HepG2 (cell line): ENCODE data around the gene TCFL5. TPM values are rescaled to one million over a fixed set of nuclear protein-coding genes. Genes with fewer than 3 reads are reported as not detected.
A peak's percentile ranks its signal among the peaks of the same experiment; 100 is the strongest.

Experiments
- ARNT2 ChIP-seq: sonication (generic); formaldehyde crosslinking; IDR thresholded peaks from 2 replicates; pipeline ENCODE4 v1.8.0; 2022; ENCODE audit warnings: mild to moderate bottlenecking, low read depth, missing genetic modification reagents, moderate library complexity
- KAT8 ChIP-seq: IDR thresholded peaks from 2 replicates; pipeline ENCODE4 v1.6.1; 2016; ENCODE audit warnings: missing genetic modification reagents, missing compliant biosample characterization
- MNT ChIP-seq: fragments of 450-650 bp; IDR thresholded peaks from 2 replicates; pipeline ENCODE4 v1.6.1; 2016
- PPARG ChIP-seq: conservative IDR thresholded peaks from 2 replicates; pipeline ENCODE4 v1.6.1; 2016; ENCODE audit warnings: missing biosample characterization, missing genetic modification reagents
- SIX4 ChIP-seq: sonication (generic); formaldehyde crosslinking; IDR thresholded peaks from 2 replicates; pipeline ENCODE4 v1.4.0; 2020; ENCODE audit warnings: missing genetic modification reagents
- SMARCC2 ChIP-seq: fragments of 450-650 bp; IDR thresholded peaks from 2 replicates; pipeline ENCODE4 v1.6.1; 2017; ENCODE audit warnings: antibody characterized with exemption, mild to moderate bottlenecking
- TARDBP ChIP-seq: sonication (generic); formaldehyde crosslinking; IDR thresholded peaks from 2 replicates; pipeline ENCODE4 v1.8.0; 2022; ENCODE audit warnings: mild to moderate bottlenecking, missing genetic modification reagents
- TCF7 ChIP-seq: sonication (generic); IDR thresholded peaks from 2 replicates; pipeline ENCODE4 v1.6.1; 2016; ENCODE audit warnings: antibody characterized with exemption, low read depth
- THYN1 ChIP-seq: sonication (generic); formaldehyde crosslinking; IDR thresholded peaks from 2 replicates; pipeline ENCODE4 v1.8.1; 2023; ENCODE audit warnings: low read depth, mild to moderate bottlenecking, moderate library complexity, missing genetic modification reagents, borderline replicate concordance
- ZC3H4 ChIP-seq: sonication (generic); formaldehyde crosslinking; IDR thresholded peaks from 2 replicates; pipeline ENCODE4 v1.4.0; 2020; ENCODE audit warnings: missing genetic modification reagents, borderline replicate concordance
- ZMYM3 ChIP-seq: sonication (generic); formaldehyde crosslinking; IDR thresholded peaks from 2 replicates; pipeline ENCODE4 v1.5.1; 2020; ENCODE audit warnings: mild to moderate bottlenecking, missing genetic modification reagents
- ZNF224 ChIP-seq: sonication (generic); formaldehyde crosslinking; IDR thresholded peaks from 2 replicates; pipeline ENCODE4 v1.5.0; 2020; ENCODE audit warnings: mild to moderate bottlenecking, missing genetic modification reagents
- ZNF260 ChIP-seq: sonication (generic); formaldehyde crosslinking; IDR thresholded peaks from 2 replicates; pipeline ENCODE4 v1.4.0; 2020; ENCODE audit warnings: missing genetic modification reagents, low read depth, mild to moderate bottlenecking, borderline replicate concordance
- ZNF446 ChIP-seq: sonication (generic); formaldehyde crosslinking; IDR thresholded peaks from 2 replicates; pipeline ENCODE4 v1.5.0; 2020; ENCODE audit warnings: mild to moderate bottlenecking, missing genetic modification reagents
- ZNF543 ChIP-seq: sonication (generic); formaldehyde crosslinking; IDR thresholded peaks from 2 replicates; pipeline ENCODE4 v1.4.0; 2020; ENCODE audit warnings: mild to moderate bottlenecking, missing genetic modification reagents
- ZNF713 ChIP-seq: sonication (generic); formaldehyde crosslinking; IDR thresholded peaks from 2 replicates; pipeline ENCODE4 v1.4.0; 2020; ENCODE audit warnings: mild to moderate bottlenecking, missing genetic modification reagents
- ZNF891 ChIP-seq: sonication (generic); formaldehyde crosslinking; IDR thresholded peaks from 2 replicates; pipeline ENCODE4 v1.5.0; 2020; ENCODE audit warnings: mild to moderate bottlenecking, missing genetic modification reagents
- polyA plus RNA-seq, 8 experiments: library from polyadenylated mRNA; depleted of rRNA in 3 of 8; stranded (reverse) in 7 of 8; unstranded in 1 of 8; fragments of >200 nt; fragmentation: Illumina TruSeq in 4 of 8; extraction: Trizol in 4 of 8; gene quantifications; 2 replicates each; pipeline versions ENCODE4 v1.2.1 to v1.2.3, GENCODE V29; 2011 to 2016; ENCODE audit warnings: low read depth in 4 of 8, missing spikeins in 1 of 8, mixed read lengths in 1 of 8; ENCODE audit not compliant: insufficient read depth in 1 of 8
- total RNA-seq, 5 experiments: library from RNA; depleted of rRNA; stranded (reverse); fragments of >200 nt; fragmentation: Illumina TruSeq; extraction: Trizol; gene quantifications; 2 replicates each; pipeline ENCODE4 v1.2.3, GENCODE V29; 2016; ENCODE audit warnings: low read depth in 1 of 5
- TF ChIP-seq, protein P1 (sequence below): IDR thresholded peaks from 2 replicates; pipeline ENCODE4 v1.6.1; 2016; ENCODE audit warnings: mild to moderate bottlenecking
- TF ChIP-seq, protein P2 (sequence below): sonication (generic); formaldehyde crosslinking; conservative IDR thresholded peaks from 2 replicates; pipeline ENCODE4 v1.8.1; 2023; ENCODE audit warnings: missing genetic modification reagents
- TF ChIP-seq, protein P3 (sequence below): sonication (generic); formaldehyde crosslinking; IDR thresholded peaks from 2 replicates; pipeline ENCODE4 v1.5.1; 2020; ENCODE audit warnings: mild to moderate bottlenecking, missing genetic modification reagents, moderate library complexity
- TF ChIP-seq, protein P4 (sequence below): sonication (generic); formaldehyde crosslinking; IDR thresholded peaks from 2 replicates; pipeline ENCODE4 v1.9.0; 2021; ENCODE audit warnings: missing genetic modification reagents, borderline replicate concordance

The TCFL5 gene
- total and polyA plus RNA-seq, 2 of the 13 experiments (the other 11 are each of a cell fraction or from before 2014, with no cell fraction given) = 14.8 to 20.0 TPM

GRCh38 chr20:62872184-62872847, 10.7 kb upstream of the TCFL5 start (continued):
- TF ChIP-seq MNT (no peak), TARDBP (no peak), ZNF713 (CRISPR knock-in tag) (no peak), ZNF224 (no peak; the same call in 1 of the 2 replicates), ZNF891 (CRISPR knock-in tag) (no peak), THYN1 (CRISPR knock-in tag) (no peak), ZMYM3 (CRISPR knock-in tag) (peak; percentile 50; the same call in 1 of the 2 replicates), ARNT2 (CRISPR knock-in tag) (no peak), ZNF260 (CRISPR knock-in tag) (no peak), SIX4 (CRISPR knock-in tag) (no peak), SMARCC2 (no peak), ZNF543 (CRISPR knock-in tag) (0 out of 2 replicates have a peak, but pooled peaks have one; percentile 27), ZNF446 (CRISPR knock-in tag) (no peak), KAT8 (CRISPR knock-in tag) (peak; percentile 20; the same call in 1 of the 2 replicates), PPARG (CRISPR knock-in tag) (no peak), ZC3H4 (CRISPR knock-in tag) (no peak), TCF7 (no peak)
- TF ChIP-seq, protein P1, sequence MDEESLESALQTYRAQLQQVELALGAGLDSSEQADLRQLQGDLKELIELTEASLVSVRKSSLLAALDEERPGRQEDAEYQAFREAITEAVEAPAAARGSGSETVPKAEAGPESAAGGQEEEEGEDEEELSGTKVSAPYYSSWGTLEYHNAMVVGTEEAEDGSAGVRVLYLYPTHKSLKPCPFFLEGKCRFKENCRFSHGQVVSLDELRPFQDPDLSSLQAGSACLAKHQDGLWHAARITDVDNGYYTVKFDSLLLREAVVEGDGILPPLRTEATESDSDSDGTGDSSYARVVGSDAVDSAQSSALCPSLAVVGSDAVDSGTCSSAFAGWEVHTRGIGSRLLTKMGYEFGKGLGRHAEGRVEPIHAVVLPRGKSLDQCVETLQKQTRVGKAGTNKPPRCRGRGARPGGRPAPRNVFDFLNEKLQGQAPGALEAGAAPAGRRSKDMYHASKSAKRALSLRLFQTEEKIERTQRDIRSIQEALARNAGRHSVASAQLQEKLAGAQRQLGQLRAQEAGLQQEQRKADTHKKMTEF (CRISPR knock-in tag) = peak; percentile 48
- TF ChIP-seq, protein P2, sequence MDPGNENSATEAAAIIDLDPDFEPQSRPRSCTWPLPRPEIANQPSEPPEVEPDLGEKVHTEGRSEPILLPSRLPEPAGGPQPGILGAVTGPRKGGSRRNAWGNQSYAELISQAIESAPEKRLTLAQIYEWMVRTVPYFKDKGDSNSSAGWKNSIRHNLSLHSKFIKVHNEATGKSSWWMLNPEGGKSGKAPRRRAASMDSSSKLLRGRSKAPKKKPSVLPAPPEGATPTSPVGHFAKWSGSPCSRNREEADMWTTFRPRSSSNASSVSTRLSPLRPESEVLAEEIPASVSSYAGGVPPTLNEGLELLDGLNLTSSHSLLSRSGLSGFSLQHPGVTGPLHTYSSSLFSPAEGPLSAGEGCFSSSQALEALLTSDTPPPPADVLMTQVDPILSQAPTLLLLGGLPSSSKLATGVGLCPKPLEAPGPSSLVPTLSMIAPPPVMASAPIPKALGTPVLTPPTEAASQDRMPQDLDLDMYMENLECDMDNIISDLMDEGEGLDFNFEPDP = no peak
- TF ChIP-seq, protein P3, sequence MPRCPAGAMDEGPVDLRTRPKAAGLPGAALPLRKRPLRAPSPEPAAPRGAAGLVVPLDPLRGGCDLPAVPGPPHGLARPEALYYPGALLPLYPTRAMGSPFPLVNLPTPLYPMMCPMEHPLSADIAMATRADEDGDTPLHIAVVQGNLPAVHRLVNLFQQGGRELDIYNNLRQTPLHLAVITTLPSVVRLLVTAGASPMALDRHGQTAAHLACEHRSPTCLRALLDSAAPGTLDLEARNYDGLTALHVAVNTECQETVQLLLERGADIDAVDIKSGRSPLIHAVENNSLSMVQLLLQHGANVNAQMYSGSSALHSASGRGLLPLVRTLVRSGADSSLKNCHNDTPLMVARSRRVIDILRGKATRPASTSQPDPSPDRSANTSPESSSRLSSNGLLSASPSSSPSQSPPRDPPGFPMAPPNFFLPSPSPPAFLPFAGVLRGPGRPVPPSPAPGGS = no peak
- TF ChIP-seq, protein P4, sequence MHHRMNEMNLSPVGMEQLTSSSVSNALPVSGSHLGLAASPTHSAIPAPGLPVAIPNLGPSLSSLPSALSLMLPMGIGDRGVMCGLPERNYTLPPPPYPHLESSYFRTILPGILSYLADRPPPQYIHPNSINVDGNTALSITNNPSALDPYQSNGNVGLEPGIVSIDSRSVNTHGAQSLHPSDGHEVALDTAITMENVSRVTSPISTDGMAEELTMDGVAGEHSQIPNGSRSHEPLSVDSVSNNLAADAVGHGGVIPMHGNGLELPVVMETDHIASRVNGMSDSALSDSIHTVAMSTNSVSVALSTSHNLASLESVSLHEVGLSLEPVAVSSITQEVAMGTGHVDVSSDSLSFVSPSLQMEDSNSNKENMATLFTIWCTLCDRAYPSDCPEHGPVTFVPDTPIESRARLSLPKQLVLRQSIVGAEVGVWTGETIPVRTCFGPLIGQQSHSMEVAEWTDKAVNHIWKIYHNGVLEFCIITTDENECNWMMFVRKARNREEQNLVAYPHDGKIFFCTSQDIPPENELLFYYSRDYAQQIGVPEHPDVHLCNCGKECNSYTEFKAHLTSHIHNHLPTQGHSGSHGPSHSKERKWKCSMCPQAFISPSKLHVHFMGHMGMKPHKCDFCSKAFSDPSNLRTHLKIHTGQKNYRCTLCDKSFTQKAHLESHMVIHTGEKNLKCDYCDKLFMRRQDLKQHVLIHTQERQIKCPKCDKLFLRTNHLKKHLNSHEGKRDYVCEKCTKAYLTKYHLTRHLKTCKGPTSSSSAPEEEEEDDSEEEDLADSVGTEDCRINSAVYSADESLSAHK (CRISPR knock-in tag) = no peak
